GM12892 (cell line): ENCODE measurements around the gene CACNA2D3.

Experiments used
- POLR2A ChIP-seq: IDR thresholded peaks from 2 replicates; pipeline ENCODE4 v1.6.1; 2011; ENCODE audit warnings: low read depth, low read length, control low read depth
- TAF1 ChIP-seq: IDR thresholded peaks from 2 replicates; pipeline ENCODE4 v1.6.1; 2011; ENCODE audit warnings: low read depth, mild to moderate bottlenecking, control low read depth, low read length, borderline replicate concordance

- no peak for TF ChIP-seq TAF1
- TF ChIP-seq POLR2A: no peak
Observed at GRCh38 chr3:54547051-54547450, 424.7 kb downstream of the CACNA2D3 start.
